Fibroblast of gingiva (primary cell): Measurements from ENCODE around the gene ZBED1.
"Not testable (repeated sequence)": the region's sequence is repeated elsewhere in the genome, so short reads cannot be mapped to it uniquely, and the experiment has no call there.

Source experiments
- DNase-seq: peaks from one replicate; pipeline ENCODE4 v3.0.0-alpha.2; 2011; ENCODE audit warnings: low read depth

ZBED1 gene

DNA sequence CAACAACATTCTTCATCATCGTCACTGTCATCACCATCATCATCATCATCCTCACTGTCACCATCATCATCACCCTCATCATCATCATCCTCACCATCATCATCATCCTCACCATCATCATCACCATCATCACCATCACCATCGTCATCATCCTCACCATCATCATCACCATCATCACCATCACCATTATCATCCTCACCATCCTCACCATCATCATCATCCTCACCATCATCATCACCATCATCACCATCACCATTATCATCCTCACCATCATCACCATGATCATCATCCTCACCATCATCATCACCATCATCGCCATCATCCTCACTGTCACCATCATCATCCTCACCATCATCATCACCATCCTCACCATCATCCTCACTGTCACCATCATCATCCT, 18.9 kb upstream of the ZBED1 start:
- DNase-seq, result not testable (repeated sequence)

DNA sequence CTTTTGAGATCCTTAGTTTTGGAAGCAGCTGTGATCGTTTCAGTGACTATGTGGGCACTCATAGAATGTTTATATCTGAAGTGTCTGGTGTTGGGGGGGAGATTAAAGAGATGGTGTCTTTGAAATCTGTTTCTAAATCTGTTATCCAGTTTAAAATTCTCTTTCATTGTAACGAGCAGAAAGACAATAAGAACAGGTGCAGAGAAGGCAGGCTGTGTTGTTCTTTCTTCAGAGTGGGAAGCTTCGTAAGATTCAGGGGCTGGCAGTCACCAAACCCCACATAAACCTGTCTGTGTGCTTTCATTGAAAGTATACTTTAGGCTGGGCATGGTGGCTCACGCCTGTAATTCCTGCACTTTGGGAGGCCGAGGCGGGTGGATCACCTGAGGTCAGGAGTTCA, 16.3 kb upstream of the ZBED1 start:
- no peak for DNase-seq

DNA sequence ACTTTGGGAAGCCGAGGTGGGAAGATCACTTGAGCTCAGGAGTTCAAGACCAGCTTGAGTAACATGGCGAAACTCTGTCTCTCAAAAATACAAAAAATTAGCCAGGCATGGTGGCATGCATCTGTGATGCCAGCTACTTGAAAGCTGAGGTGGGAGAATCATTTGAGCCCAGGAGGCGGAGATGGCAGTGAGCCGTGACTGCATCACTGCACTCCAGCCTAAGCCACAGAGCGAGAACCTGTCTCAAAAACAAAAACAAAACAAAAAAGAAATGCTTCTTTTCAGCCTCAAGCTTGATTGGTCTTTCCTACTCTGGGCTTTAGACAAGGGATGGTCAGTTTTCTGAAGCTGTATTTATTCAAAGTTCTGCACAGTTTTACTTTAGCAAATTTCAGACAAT, 15.8 kb upstream of the ZBED1 start:
- DNase-seq, result no peak

DNA sequence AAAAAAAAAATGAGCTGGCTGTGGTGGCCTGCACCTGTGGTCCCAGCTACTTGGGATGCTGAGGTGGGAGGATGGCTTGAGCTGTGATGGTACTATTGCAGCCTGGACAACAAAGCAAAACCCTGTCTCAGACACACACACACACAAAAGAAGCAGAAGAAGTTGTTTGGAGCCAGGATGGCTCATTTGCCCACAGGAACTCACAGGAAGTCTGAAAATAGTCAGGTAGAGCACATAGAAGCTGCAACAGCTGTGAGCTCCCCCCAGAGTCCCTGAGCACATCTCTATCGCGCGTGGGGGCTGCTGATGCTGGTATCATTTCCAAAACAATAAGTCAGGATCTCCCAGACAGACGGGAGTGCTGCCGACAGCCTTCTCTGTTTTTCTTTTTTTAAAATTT, 13.4 kb upstream of the ZBED1 start:
- no peak for DNase-seq

DNA sequence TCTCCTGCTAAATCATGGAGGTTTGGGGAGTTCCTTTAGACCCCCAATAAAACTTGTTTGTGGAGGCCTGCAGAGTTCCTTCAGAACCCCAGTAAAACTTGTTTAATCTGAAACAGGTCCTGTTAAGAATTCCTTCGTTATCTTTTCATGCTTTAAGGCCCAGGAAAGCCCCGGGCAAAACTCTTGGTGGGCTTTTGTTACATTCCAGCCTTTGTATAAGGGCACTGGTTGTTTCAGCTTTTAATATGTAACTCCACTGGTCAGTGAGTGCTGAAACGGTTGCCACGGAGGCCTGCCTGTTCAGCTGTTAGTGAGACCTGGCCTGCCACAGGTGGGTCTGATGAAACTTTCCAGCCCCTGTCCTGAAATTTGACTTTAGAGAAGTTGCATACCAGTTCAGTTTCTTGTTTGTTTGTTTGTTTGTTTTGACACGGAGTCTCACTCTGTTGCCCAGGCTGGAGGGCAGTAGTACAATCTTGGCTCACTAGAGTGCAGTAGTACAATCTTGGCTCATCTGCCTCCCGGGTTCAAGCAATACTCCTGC, 12.4 kb upstream of the ZBED1 start:
- DNase-seq, result no peak

DNA sequence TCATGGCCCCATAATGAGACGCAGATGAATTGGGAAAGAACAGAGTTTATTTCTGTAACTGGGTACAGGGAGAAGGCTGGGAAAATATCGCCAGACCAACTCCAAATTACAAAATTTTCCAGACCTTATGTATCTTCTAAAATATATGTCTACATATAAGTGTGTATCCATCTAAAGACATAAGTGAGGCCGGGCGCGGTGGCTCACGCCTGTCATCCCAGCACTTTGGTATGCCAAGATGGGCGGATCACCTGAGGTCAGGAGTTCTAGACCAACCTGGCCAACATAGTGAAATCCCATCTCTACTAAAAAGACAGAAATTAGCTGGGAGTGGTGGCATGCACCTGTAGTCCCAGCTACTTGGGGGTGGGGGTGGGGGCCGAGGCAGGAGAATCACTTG, 11.7 kb upstream of the ZBED1 start:
- no peak for DNase-seq

DNA sequence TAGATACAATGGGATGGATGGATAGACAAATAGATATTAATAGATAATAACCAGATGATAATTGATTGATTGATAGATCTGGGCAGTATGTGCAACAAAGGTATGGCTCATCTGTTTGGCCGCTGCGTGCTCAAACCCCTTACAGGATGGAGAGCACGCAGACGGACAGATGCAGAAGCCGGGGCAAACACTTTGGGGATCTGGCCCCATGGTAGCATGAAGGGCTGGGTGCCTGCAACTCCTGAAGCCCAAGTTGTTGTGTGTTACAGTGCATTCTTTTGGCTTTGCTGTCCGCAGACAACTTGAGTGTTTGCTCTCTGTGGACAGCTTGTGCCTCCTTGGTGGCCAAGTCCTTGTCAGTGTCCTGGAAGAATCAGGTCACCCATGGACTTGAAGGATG, 10.6 kb upstream of the ZBED1 start:
- no peak for DNase-seq

DNA sequence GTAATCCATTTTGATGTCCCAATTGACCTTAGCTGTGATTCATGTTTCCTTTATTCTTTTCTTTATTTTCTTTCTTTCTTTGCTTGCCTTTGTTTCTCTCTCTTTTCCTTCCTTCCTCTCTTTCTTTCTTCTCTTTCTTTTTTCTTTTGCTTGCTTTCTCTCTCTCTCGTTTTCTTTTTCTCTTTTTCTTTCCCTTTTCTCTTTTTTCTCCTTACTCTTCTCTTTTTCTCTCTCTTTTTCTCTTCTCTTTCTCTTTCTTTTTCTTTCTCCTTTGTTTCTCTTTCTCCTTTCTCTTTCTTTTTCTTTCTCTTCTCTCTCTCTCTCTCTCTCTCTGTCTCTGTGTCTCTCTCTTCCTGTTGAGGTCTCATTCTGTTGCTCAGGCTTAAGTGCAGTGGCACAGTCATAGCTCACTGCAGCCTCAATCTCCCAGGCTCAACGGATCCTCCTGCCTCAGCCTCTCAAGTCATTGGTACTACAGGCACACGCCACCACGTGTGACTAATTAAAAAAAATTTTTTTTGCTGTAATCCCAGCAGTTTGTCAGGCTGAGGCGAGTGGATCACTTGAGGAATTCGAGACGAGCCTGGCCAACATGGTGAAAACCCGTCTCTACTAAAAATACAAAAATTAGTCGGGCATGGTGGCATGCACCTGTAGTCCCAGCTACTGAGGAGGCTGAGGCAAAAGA, 8.0 kb upstream of the ZBED1 start:
- DNase-seq, result no peak

DNA sequence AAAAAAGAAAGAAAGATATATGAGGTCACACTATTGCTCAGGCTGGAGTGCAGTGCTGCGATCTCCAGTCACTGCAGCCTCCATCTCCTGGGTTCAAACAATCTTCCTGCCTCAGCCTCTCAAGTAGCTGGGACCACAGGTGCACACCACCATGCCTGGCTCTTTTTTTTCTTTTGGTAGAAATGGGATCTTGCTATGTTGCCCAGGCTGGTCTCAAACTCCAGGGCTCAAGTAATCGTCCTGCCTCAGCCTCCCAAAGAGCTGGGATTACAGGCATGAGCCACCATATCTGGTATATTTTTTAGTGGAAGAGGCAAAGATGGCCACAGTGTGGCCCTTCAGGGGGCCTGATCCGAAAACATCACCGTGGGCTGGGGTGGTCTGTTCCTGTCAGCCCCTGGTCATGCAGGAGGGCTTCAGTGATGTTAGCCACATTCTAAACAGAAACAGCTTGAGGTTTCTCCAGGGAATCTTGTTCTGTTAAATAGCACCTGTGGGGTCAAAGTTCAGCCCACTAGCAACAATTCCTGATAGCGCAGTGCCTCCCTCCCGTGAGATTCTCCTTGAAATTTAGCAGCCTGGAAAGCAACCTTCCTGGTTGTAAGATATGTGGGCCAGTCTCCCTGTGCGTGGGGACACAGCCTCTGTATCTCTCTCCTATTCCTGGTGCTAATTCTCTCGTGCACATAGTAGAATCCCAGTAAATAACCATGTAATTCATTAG, 7.3 kb upstream of the ZBED1 start:
- DNase-seq, result no peak

DNA sequence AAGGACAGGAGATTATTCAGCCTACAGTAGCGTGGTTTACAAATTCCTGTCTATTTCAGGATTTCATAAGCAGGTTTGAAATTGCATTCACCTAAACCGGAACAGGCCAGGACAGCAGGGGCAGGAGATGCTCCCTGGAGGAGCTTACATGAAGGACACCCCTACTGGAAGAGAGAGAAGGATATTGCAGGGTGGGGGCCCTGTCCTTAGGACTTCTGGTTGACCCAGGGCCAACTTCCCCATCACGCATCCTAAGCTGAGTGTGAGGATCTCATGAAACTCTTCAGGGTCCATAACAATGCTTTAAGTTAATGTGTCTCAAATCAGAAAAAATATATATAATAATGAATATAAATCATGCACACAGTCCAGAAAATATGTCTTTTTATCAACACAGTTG, 6.4 kb upstream of the ZBED1 start:
- no peak for DNase-seq

DNA sequence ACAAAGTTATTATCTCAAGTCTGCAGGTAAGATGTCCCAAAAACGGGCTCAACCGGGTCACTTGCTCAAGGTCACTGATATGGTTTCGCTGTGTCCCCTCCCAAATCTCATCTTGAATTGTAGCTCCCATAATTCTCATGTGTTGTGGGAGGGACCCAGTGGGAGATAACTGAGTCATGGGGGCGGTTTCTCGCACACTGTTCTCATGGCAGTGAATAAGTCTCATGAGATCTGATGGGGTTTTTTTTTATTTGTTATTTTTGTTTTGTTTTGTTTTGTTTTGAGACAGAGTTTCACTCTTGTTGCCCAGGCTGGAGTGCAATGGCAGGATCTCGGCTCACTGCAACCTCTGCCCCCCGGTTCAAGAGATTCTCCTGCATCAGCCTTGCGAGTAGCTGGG, 4.6 kb upstream of the ZBED1 start:
- DNase-seq, result not testable (repeated sequence)

DNA sequence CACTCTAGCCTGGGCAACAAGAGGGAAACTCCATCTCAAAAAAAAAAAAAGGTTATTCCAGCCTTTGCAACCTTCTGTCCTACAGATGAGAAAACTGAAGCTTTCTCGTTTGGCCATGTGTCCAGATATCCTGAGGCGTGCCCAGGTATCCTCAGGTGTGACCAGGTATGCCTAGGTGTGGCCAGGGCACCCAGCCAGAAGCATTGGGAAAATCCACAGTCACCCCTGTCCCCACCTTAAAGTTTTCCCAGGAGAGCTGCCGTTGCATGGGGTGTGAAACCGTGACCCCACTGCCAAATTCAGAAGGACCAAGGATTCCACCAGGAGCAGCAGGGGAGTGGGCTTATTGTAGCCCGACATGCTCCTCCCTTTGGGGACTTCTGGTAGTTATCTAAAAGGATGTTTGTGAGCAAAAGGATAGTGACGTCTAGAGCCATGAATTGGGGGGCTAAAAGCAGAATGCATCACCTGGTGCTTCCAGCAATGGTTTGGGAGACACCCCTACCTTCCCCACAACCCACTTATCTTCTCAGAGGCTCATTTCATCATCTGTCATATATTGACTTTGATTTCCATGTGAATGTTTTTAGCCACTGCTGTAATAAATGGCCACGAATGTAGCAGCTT, 4.0 kb upstream of the ZBED1 start:
- DNase-seq, result no peak

DNA sequence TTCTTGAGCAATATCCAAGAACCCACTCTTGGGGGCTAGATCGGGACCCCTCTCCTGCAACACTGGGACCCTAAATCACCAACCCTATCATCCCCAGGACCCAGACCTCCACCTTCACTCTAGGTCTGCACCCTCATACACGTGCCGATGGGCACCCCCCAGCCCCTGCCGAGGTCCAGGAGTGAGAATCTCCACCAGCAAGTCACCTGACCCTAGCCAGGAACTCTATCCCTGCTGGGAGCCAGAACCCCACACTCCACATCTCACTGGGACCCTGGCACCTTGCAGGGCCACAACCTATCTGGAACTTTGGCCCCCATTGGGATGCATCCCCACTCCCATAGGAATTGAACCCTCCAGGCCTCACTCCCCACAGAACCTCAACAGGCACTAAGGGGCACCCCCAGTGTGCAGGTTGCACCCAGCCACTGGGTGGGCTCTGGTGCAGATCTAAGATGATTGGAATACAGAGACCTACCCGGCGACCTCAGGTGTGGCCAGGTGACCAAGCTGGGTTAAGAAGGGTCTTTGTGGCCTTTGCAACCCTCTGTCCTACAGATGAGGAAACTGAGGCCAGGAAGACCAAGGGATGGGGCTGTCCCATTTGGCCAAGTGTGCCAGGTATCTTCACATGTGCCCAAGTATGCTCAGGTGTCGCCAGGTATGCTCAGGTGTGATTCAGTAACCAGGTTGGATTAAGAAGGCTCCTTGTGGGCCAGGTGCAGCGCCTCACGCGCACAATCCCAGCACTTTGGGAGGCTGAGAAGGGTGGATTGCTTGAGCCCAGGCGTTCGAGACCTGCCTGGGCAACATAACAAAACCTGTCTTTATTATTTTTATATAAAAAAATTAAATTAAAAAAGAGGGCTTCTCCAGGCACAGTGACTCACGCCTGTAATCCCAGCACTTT, 3.1 kb upstream of the ZBED1 start:
- no peak for DNase-seq

DNA sequence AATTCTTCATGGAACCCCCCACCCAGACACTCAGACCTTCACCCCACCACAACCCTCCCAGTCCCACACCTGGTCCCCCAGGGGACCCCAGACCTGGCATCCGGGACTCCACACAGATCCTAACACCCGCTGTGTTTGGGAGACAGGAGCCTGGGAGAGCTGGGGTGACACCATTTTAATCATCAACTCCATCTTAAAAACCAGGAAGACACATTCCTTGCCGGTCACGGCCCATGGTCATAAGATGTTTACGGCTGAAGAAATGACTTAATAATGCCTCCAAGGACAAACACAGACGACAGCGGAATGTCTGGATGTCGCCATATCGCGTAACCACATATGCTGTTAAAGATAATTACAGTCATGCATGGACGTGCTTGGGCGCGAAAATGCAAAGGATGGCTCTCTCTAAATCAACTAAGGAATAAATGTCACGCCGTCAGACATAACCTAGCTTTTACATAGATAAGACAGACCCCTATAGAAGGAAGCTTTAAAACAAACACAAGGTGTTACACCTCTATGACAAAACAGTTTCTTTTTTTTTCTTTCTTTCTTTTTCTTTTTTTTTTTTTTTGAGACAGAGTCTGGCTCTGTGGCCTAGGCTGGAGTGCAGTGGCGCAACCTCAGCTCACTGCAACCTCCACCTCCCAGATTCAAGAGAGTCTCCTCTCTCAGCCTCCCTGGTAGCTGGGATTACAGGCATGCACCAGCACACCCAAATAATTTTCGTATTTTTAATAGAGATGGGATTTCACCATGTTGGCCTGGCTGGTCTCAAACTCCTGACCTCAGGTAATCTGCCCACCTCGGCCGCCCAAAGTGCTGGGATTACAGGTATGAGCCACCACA, 2.1 kb upstream of the ZBED1 start:
- peak; percentile 57 for DNase-seq

DNA sequence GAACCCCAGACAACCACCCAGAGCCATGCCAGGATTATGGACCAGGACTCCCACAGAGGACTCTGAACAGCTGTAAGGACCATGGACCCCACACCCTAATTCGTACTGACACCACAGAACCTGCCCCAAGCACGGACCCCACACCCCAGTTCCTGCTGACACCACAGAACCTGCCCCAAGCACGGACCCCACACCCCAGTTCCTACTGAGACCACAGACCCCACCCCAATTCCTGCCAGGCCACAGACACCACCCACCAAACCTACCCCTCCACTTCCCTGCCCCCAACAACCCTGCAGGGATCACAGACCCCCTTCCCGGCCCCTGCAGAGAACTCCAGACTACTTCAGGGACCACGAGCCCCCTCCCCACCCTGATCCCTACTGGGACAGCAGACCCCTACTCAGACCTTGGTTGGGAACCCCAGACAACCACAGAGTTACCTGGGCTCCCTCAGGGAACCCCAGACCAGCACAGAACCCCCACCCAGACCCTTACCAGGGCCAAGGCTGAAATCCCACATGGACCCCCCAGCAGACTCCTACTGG, 1.4 kb upstream of the ZBED1 start:
- DNase-seq, result no peak

DNA sequence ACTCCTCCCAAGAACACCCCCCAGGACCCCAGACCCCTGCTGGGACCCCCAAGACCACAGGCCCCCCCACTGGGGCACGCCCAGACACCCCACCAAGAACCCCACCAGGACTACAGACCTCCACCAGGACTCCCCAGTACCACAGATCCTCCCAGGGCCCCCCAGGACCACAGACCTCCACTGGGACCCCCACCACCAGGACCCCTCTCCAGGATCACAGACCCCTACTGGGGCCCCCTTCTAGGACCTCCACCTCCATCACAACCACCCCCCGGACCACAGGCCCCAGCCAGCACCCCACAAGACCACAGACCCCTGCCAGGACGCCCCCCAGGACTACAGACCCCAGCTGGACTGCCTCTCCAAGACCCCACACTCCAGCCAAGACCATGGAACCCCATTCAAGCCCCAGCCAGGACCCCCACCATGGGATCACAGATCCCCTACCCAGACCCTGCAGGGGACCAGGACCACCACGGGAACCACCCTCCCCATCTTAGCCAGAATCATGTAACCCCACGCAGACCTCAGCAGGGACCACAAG, 855 bp upstream of the ZBED1 start:
- DNase-seq, result no peak

DNA sequence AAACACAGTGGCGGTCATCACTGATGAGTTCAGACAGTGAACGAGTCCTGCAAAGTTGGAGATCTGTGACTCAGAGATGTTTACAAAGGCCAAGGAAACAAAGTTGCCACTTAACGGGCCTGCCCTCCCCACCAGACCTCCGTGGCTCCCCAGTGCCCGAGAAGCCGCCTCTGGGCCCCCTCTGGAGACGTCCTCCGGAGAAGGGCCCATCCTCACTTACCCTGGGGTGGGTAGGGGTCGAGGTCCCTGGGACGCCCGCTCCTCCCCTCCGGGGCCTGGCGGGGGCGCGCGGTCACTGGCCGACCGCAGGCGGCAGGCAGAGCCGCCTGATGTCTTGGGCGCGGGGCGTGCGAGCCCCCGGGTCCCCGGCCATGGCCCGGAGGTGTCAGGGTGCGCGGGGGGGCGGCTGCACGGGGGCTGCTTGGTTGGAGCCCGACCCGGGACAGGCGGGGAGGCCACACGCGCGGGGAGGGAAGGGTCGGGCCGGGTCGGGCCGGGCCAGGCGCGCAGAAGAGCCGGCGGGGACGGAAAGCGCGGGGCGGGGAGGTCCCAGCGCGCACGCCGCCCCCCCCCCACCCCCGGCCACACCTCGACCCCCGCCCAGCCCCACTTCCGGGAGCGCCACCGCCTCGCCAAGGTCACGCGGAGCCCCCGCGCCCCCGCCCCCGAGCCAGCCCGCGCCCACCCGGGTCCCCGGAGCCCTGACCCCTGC, 529 bp downstream of the ZBED1 start:
- peak; percentile 57 for DNase-seq

DNA sequence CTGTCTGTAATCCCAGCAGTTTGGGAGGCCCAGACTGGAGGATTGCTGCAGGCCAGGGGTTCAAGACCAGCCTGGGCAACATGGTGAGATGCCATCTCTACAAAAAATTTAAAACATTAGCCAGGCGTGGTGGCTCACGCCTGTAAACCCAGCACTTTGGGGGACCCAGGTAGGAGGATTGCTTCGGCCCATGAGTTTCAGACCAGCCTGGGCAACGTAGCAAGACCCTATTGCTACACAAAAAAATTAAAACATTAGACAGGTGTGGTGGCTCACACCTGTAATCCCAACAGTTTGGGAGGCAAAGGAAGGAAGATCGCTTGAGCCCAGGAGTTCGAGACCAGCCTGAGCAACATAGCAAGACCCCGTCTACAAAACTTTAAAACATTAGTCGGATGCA, 1.3 kb downstream of the ZBED1 start:
- DNase-seq, result no peak

DNA sequence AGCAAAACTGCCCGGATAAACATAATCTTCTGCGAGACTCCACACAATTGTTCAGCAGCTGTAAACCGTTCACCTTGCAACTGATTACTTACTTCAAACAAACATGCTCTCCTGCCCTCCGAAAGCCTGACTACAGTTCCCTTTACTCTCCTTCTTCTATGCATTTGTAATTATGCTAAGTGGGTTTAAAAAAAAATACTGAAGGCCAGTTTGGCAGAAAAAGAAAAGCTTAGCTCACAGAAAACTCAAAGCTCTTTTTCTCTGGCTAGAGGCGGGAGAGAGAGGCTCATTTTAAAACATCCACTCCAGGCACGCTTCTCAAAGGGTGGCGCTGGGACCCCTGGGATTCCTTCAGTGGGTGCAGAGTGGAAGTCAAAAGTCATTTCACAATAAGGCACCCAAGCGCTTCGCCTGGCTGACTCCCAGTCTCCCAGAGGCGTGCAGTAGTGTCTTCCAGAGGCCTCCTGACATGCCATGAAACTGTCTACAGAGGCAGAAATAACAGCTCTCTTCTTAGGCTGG, 1.9 kb downstream of the ZBED1 start:
- peak; percentile 43 for DNase-seq
